ENCODE measurements around the gene PDGFA. TPM values are rescaled to one million over a fixed set of nuclear protein-coding genes. Genes with fewer than 3 reads are reported as not detected.

The PDGFA gene
- polyA plus RNA-seq, 1 donor (not counting 4 experiments of a cell fraction or from before 2014, with no cell fraction given) = 14.8 TPM

DNA sequence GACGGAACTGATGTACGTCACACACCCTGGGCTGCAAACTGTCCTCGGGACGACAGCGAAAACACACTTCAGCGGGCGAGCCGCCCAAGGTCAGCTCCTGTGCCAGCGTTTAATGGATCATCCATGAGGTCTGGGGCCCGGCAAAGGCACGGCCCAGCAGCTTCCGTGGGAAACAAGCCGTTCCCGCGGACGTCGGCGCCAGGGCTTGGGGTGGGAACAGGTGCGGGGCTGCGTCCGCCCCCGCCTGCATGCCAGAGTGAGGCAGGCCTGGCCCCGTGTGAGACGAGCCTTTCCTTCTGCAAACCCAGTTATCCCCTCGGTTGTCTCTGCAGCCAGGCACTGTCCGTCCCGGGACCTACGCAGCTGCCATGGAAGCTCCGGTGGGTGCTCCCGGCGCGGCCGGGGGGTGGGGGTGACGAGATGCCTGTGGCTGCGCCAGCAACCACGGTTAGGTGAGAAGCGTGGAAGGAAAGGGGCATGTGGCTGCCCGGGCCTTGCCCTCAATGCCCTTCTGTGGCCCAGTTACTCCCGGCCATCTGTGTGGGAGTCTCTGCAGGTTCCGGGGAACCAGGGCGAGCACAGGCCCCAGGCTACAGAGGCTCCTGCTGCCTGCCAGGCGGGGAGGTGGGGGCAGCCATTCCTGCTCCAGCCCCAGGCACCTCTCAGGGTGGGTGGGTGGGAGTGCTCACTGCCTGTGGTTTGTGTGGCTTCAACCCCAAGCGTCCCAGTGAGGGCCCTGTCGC lies 42.2 kb upstream of the PDGFA start:
- FAIRE-seq (no peak), DNase-seq (ENCODE audit: low read depth, low spot score) (no peak)
- Histone ChIP-seq H3K27me3 (ENCODE audit: control insufficient read depth, extremely low read depth, insufficient read depth, low read length) (no peaks in the 10 kb centered on the region), H2AFZ (ENCODE audit: control insufficient read depth, low read length) (no peak overlapping the region), H3K4me1 (ENCODE audit: control insufficient read depth, extremely low read depth, insufficient read depth, low read length) (no peaks in the 10 kb centered on the region), H3K9ac (ENCODE audit: control insufficient read depth, extremely low read depth, insufficient read depth, low read length) (no peak overlapping the region), H3K4me2 (ENCODE audit: control insufficient read depth, extremely low read depth, insufficient read depth, low read depth, low read length) (no peak overlapping the region), H4K20me1 (ENCODE audit: control insufficient read depth, extremely low read depth, insufficient read depth, low read length) (no peaks in the 10 kb centered on the region), H3K4me3 (ENCODE audit: control insufficient read depth in 2 of 3, extremely low read depth in 1 of 3, insufficient read depth in 2 of 3, low read depth in 1 of 3, low read length in 3 of 3) (no peak overlapping the region), H3K27ac (ENCODE audit: control insufficient read depth, insufficient read depth, low read length) (no peak overlapping the region), H3K79me2 (ENCODE audit: control insufficient read depth, insufficient read depth, low read length) (no peaks in the 10 kb centered on the region), H3K36me3 (ENCODE audit: control insufficient read depth in 2 of 2, extremely low read depth in 1 of 2, insufficient read depth in 2 of 2, low read length in 2 of 2) (no peaks in the 10 kb centered on the region), H3K9me3 (ENCODE audit: control insufficient read depth, low read depth, low read length) (peaks cover 4% of the 10 kb centered on the region), H3K9me1 (ENCODE audit: control insufficient read depth, extremely low read depth, insufficient read depth, low read length) (no peaks in the 10 kb centered on the region)
- dilution Hi-C loops (cut with MboI; ENCODE audit: extremely low pct_ligation_motif_present, low sequenced_read_pairs) = no loop called here
- TF ChIP-seq, protein P1, sequence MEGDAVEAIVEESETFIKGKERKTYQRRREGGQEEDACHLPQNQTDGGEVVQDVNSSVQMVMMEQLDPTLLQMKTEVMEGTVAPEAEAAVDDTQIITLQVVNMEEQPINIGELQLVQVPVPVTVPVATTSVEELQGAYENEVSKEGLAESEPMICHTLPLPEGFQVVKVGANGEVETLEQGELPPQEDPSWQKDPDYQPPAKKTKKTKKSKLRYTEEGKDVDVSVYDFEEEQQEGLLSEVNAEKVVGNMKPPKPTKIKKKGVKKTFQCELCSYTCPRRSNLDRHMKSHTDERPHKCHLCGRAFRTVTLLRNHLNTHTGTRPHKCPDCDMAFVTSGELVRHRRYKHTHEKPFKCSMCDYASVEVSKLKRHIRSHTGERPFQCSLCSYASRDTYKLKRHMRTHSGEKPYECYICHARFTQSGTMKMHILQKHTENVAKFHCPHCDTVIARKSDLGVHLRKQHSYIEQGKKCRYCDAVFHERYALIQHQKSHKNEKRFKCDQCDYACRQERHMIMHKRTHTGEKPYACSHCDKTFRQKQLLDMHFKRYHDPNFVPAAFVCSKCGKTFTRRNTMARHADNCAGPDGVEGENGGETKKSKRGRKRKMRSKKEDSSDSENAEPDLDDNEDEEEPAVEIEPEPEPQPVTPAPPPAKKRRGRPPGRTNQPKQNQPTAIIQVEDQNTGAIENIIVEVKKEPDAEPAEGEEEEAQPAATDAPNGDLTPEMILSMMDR (optimal IDR thresholded peaks at IDR 0.05 in 1 of 3, IDR thresholded peaks at IDR 0.05 in 1 of 3, conservative IDR thresholded peaks at IDR 0.05 in 1 of 3; ENCODE audit: extremely low read depth in 1 of 3, insufficient read depth in 2 of 3, low read length in 3 of 3) = no peak
- no peak for TF ChIP-seq EZH2 (IDR thresholded peaks at IDR 0.05; ENCODE audit: low read length)

DNA sequence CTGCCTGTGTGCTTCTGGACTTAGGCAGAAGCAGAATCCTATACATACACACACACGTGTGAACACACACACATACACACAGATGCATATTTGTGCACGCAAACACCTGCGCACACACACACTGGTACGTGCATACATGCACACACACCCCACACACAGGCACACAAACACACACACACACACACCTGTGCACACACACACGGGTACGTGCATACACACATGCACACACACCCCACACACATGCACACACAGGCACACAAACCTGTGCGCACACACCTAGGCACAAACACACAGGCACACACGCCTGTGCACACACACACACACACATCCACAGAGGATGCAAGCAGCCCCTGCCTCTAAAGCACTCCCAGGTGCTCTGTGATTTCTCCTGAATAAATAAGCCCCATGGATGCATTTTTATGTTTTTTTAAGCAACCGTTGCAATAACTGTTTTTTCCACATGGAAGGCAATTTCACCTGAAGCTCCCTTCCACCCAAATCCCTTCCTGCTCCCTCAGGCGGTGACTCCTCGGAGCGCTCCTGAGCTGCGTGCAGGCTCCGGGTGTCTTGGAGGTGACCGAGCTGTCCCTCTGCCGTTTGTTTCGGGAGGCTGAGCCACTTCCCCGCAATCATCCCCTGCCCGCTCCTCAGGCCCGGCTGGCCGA lies 41.5 kb upstream of the PDGFA start:
- Histone ChIP-seq H3K4me1 (ENCODE audit: control insufficient read depth, extremely low read depth, insufficient read depth, low read length) (no peaks in the 10 kb centered on the region), H3K9ac (ENCODE audit: control insufficient read depth, extremely low read depth, insufficient read depth, low read length) (no peak overlapping the region), H3K27ac (ENCODE audit: control insufficient read depth, insufficient read depth, low read length) (no peak overlapping the region), H3K79me2 (ENCODE audit: control insufficient read depth, insufficient read depth, low read length) (no peaks in the 10 kb centered on the region), H3K4me2 (ENCODE audit: control insufficient read depth, extremely low read depth, insufficient read depth, low read depth, low read length) (no peak overlapping the region), H3K4me3 (ENCODE audit: control insufficient read depth in 2 of 3, extremely low read depth in 1 of 3, insufficient read depth in 2 of 3, low read depth in 1 of 3, low read length in 3 of 3) (no peak overlapping the region), H3K9me1 (ENCODE audit: control insufficient read depth, extremely low read depth, insufficient read depth, low read length) (no peaks in the 10 kb centered on the region), H3K9me3 (ENCODE audit: control insufficient read depth, low read depth, low read length) (no peaks in the 10 kb centered on the region), H3K27me3 (ENCODE audit: control insufficient read depth, extremely low read depth, insufficient read depth, low read length) (no peaks in the 10 kb centered on the region), H4K20me1 (ENCODE audit: control insufficient read depth, extremely low read depth, insufficient read depth, low read length) (no peaks in the 10 kb centered on the region), H3K36me3 (ENCODE audit: control insufficient read depth in 2 of 2, extremely low read depth in 1 of 2, insufficient read depth in 2 of 2, low read length in 2 of 2) (no peaks in the 10 kb centered on the region), H2AFZ (ENCODE audit: control insufficient read depth, low read length) (no peak overlapping the region)
- FAIRE-seq = no peak
- no peak for DNase-seq (ENCODE audit: low read depth, low spot score)
- dilution Hi-C loops (cut with MboI; ENCODE audit: extremely low pct_ligation_motif_present, low sequenced_read_pairs) = no loop called here
- TF ChIP-seq, protein P1 (optimal IDR thresholded peaks at IDR 0.05 in 1 of 3, IDR thresholded peaks at IDR 0.05 in 1 of 3, conservative IDR thresholded peaks at IDR 0.05 in 1 of 3; ENCODE audit: extremely low read depth in 1 of 3, insufficient read depth in 2 of 3, low read length in 3 of 3) = no peak
- TF ChIP-seq EZH2 (IDR thresholded peaks at IDR 0.05; ENCODE audit: low read length) = no peak
